Kidney (tissue), 14 donors: ENCODE measurements around the gene CHRNA10. TPM values are rescaled to one million over a fixed set of nuclear protein-coding genes. Genes with fewer than 3 reads are reported as not detected.

Source experiments
- DNase-seq, 5 donors: peaks; one replicate each; pipeline ENCODE4 v3.0.0-alpha.2; 2013 to 2020
- FAIRE-seq: peaks from 2 replicates; lab custom pipeline; 2012; peaks lifted over from hg19 to GRCh38; lab: Jason Lieb, UNC
- H3K27ac ChIP-seq, 2 donors: one replicate each; pipeline ENCODE4 v1.7.0; 2013; ENCODE audit warnings: low read depth in 2 of 2, low read length in 2 of 2, inconsistent platforms in 1 of 2
- H3K27me3 ChIP-seq: one replicate; pipeline ENCODE4 v1.7.1; 2013; ENCODE audit warnings: low read length, inconsistent platforms; ENCODE audit not compliant: control insufficient read depth, insufficient read depth
- H3K36me3 ChIP-seq, 3 donors: one replicate each; pipeline versions ENCODE4 v1.7.0 to v1.7.1; 2013; ENCODE audit warnings: low read length in 3 of 3, control low read depth in 1 of 3, inconsistent platforms in 1 of 3; ENCODE audit not compliant: insufficient read depth in 3 of 3, control insufficient read depth in 2 of 3
- H3K4me1 ChIP-seq, 3 donors: one replicate each; pipeline versions ENCODE4 v1.7.0 to v1.7.1; 2013; ENCODE audit warnings: low read length in 3 of 3, inconsistent platforms in 1 of 3, low read depth in 1 of 3; ENCODE audit not compliant: control insufficient read depth in 2 of 3, insufficient read depth in 2 of 3
- H3K4me3 ChIP-seq, 3 donors: one replicate each; pipeline versions ENCODE4 v1.7.0 to v1.8.1; 2013; ENCODE audit warnings: low read length in 3 of 3, control low read depth in 1 of 3, inconsistent platforms in 1 of 3
- H3K9ac ChIP-seq, 3 donors: one replicate each; pipeline versions ENCODE4 v1.7.0 to v1.7.1; 2013; ENCODE audit warnings: low read length in 3 of 3, control low read depth in 1 of 3, inconsistent platforms in 1 of 3
- H3K9me3 ChIP-seq, 3 donors: one replicate each; pipeline versions ENCODE4 v1.7.0 to v1.7.1; 2013; ENCODE audit warnings: low read length in 3 of 3, control low read depth in 1 of 3, inconsistent platforms in 1 of 3; ENCODE audit not compliant: control insufficient read depth in 2 of 3, insufficient read depth in 1 of 3
- CTCF ChIP-seq: IDR thresholded peaks from 3 replicates; pipeline ENCODE4 v1.5.1; 2012; ENCODE audit warnings: mild to moderate bottlenecking, moderate library complexity, borderline replicate concordance; ENCODE audit not compliant: insufficient read depth; ENCODE audit errors: extremely low read depth
- intact Hi-C: fragments of 100-400 bp; cut with DNase I; formaldehyde crosslinking; loops from one replicate; pipeline ENCODE4 v1.11.1; 2022
- polyA plus RNA-seq: library from polyadenylated mRNA; stranded (reverse); fragments of 350-450 nt; fragmentation: Illumina TruSeq; extraction: RNeasy Lipid Tissue Mini Kit (QIAGEN cat#74804); gene quantifications from one replicate; pipeline ENCODE4 v1.2.3, GENCODE V29; 2014; ENCODE audit warnings: low read depth, low replicate concordance; ENCODE audit not compliant: insufficient read depth
- total RNA-seq: library from RNA; stranded (reverse); fragmentation: NEBNext Ultra II Directional; extraction: Animal tissue kit (Norgen Biotek cat#: 25700); gene quantifications from one replicate; pipeline ENCODE4 v1.2.1, GENCODE V29; 2021
- donor health status: control.
- donor health status: control.
- donor health status: control.
- donor health status: control.
- donor health status: control.
- donor health status: DM: yes; HTN: yes; CAD: no.
- donor health status: Normal renal cell carcinoma (clear cell type).

CHRNA10 gene
- total and polyA plus RNA-seq, 2 donors from 2014 or later: 0.39 to 1.2 TPM

DNA sequence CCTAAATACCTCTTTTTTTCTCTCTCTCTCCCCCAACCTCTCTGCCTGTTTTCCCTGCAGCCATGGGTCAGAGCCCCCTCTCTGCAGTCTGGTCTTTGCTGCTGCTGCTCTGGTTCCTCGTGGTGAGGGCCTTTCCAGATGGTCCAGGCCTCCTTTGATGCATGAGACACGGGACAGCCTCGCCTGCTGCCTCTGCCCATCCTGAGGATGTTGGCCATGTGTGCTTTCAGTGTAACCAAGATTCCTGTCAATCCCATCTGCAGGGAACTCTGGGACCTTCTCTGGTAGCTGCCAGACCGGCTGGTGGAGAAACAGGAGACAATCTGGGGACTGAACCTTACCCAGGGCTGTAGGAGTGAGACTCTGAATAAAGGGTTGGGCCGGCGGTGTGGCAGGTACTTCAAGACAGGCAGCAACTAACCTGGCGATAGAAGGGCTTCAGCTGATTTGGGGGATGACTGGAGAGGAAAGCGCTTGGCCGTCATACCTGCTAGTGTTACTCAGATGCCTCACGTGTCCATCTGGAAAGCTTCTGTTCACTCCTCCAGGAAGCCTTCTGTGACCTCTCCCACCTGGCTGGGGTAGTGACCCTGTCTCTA is 7.1 kb downstream of the CHRNA10 start:
- DNase-seq (peak in 1 of 5 donors; percentile 47), FAIRE-seq (no peak)

DNA sequence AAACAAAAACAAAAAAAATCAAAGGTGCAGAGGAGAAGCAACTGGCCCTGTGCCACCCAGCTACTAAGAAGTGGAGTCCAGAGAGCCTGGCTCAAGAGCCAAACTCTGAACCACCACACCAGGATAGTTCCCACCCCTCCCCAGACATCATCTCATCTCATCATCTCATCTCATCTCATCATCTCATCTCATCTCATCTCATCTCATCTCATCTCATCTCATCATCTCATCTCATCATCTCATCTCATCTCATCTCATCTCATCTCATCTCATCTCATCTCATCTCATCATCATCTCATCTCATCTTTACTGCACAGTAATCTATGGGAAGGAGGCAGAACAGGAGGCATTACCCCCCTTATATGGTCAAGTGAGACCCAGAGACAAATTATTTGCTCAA is 8.3 kb downstream of the CHRNA10 start:
- intact Hi-C loops: no loop called here
- Histone ChIP-seq H3K27me3 (no peaks in the 10 kb centered on the region), H3K4me3 (no peak overlapping the region), H3K27ac (no peak overlapping the region), H3K9ac (no peak overlapping the region), H3K36me3 (peaks cover 0 to 8% (median 2%) of the 10 kb centered on the region in 3 donors), H3K4me1 (no peaks in the 10 kb centered on the region), H3K9me3 (no peaks in the 10 kb centered on the region)
- DNase-seq: peak in 1 of 5 donors; percentile 37
- FAIRE-seq: no peak
- TF ChIP-seq CTCF: no peak

More for the DNA sequence above, 7.1 kb downstream of the CHRNA10 start:
- no peaks in the 10 kb centered on the region for H3K9me3 ChIP-seq
- no peak overlapping the region for H3K4me3 ChIP-seq
- H3K4me1 ChIP-seq: no peaks in the 10 kb centered on the region
- no peaks in the 10 kb centered on the region for H3K27me3 ChIP-seq
- H3K9ac ChIP-seq: no peak overlapping the region
- TF ChIP-seq CTCF: no peak
- H3K27ac ChIP-seq: no peak overlapping the region
- intact Hi-C loops: no loop called here
- H3K36me3 ChIP-seq: peaks cover 0 to 8% (median 3%) of the 10 kb centered on the region in 3 donors

DNA sequence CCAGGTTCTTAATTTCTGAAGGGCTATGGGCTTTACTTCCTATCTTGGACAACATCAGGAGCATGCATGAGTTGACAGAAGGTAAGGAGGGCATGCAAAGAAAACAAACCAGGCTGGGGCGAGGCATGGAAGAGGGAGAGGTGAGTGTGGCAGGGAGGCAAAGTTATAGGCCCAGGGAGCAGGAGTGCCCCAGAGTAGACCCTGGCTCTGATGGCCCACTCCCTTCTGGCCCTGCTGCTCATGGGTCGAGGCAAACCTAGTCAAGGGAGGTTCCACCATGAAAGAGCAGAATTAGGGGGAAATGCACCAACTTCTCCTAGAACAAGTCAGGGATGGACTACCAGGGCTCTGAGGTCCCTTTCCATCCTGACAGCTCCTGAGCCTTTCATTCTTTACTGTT is 10.2 kb downstream of the CHRNA10 start:
- Histone ChIP-seq H3K4me1 (no peaks in the 10 kb centered on the region), H3K27me3 (no peaks in the 10 kb centered on the region), H3K36me3 (peaks cover 0 to 2% (median 0%) of the 10 kb centered on the region in 3 donors), H3K9me3 (no peaks in the 10 kb centered on the region), H3K27ac (no peak overlapping the region), H3K9ac (no peak overlapping the region), H3K4me3 (no peak overlapping the region)
- no peak for FAIRE-seq
- TF ChIP-seq CTCF: no peak
- intact Hi-C loops: no loop called here
- DNase-seq: no peak
